ENCODE data around the gene CDC5L. TPM values are rescaled to one million over a fixed set of nuclear protein-coding genes. Genes with fewer than 3 reads are reported as not detected.

The CDC5L gene
- total and polyA plus RNA-seq, 5 donors from 2014 or later: 15.9 to 22.4 (median 16.5) TPM

GRCh38 chr6:44466955-44467354, 79.4 kb downstream of the CDC5L start:
- Mint-ChIP-seq H3K4me1 (no peaks in the 10 kb centered on the region), H3K9me3 (no peaks in the 10 kb centered on the region), H3K4me3 (no peak overlapping the region), H3K36me3 (no peaks in the 10 kb centered on the region), H3K27ac (no peak overlapping the region), H3K27me3 (peaks cover 18% of the 10 kb centered on the region)
- Histone ChIP-seq H3K36me3 (ENCODE audit: control insufficient read depth, insufficient read depth, low read length) (no peaks in the 10 kb centered on the region), H3K4me3 (ENCODE audit: low read depth, low read length) (no peak overlapping the region), H3K27me3 (ENCODE audit: control insufficient read depth, insufficient read depth, low read length) (peaks cover 3% of the 10 kb centered on the region), H3K4me1 (ENCODE audit: control insufficient read depth, insufficient read depth, low read length, poor library complexity, severe bottlenecking) (no peaks in the 10 kb centered on the region), H3K9me3 (ENCODE audit: control insufficient read depth in 2 of 2, low read length in 2 of 2) (no peaks in the 10 kb centered on the region), H3K27ac (ENCODE audit: insufficient read depth, low read length, poor library complexity, severe bottlenecking) (no peak overlapping the region)
- no peak for DNase-seq
- ATAC-seq (ENCODE audit: low read depth in 2 of 2): no peak

- H3K4me1 ChIP-seq (ENCODE audit: control insufficient read depth, insufficient read depth, low read length, poor library complexity, severe bottlenecking): no peaks in the 10 kb centered on the region
- H3K27me3 ChIP-seq (ENCODE audit: control insufficient read depth, insufficient read depth, low read length): peaks cover 3% of the 10 kb centered on the region
- DNase-seq: no peak
- H3K9me3 ChIP-seq (ENCODE audit: control insufficient read depth in 2 of 2, low read length in 2 of 2): no peaks in the 10 kb centered on the region
- H3K4me3 ChIP-seq (ENCODE audit: low read depth, low read length): no peak overlapping the region
- no peaks in the 10 kb centered on the region for H3K36me3 ChIP-seq (ENCODE audit: control insufficient read depth, insufficient read depth, low read length)
- Mint-ChIP-seq H3K4me3 (no peak overlapping the region), H3K27ac (no peak overlapping the region), H3K4me1 (no peaks in the 10 kb centered on the region), H3K27me3 (peaks cover 20% of the 10 kb centered on the region), H3K9me3 (no peaks in the 10 kb centered on the region), H3K36me3 (no peaks in the 10 kb centered on the region)
- ATAC-seq (ENCODE audit: low read depth in 2 of 2): no peak
- no peak overlapping the region for H3K27ac ChIP-seq (ENCODE audit: insufficient read depth, low read length, poor library complexity, severe bottlenecking)
Measured at GRCh38 chr6:44468835-44469234, 81.3 kb downstream of the CDC5L start.

GRCh38 chr6:44470115-44470464, 82.6 kb downstream of the CDC5L start:
- Mint-ChIP-seq H3K4me3 (no peak overlapping the region), H3K36me3 (no peaks in the 10 kb centered on the region), H3K4me1 (peaks cover 0 to 2% (median under 1%) of the 10 kb centered on the region in 4 donors), H3K27ac (no peak overlapping the region), H3K27me3 (peaks cover 20% of the 10 kb centered on the region), H3K9me3 (no peaks in the 10 kb centered on the region)
- Histone ChIP-seq H3K36me3 (ENCODE audit: control insufficient read depth, insufficient read depth, low read length) (no peaks in the 10 kb centered on the region), H3K27ac (ENCODE audit: insufficient read depth, low read length, poor library complexity, severe bottlenecking) (no peak overlapping the region), H3K4me3 (ENCODE audit: low read depth, low read length) (no peak overlapping the region), H3K9me3 (ENCODE audit: control insufficient read depth in 2 of 2, low read length in 2 of 2) (no peaks in the 10 kb centered on the region), H3K27me3 (ENCODE audit: control insufficient read depth, insufficient read depth, low read length) (peaks cover 3% of the 10 kb centered on the region), H3K4me1 (ENCODE audit: control insufficient read depth, insufficient read depth, low read length, poor library complexity, severe bottlenecking) (no peaks in the 10 kb centered on the region)
- no peak for DNase-seq
- no peak for ATAC-seq (ENCODE audit: low read depth in 2 of 2)

GRCh38 chr6:44470746-44471145, 83.2 kb downstream of the CDC5L start:
- peaks cover 0 to 5% (median 1%) of the 10 kb centered on the region in 4 donors for H3K4me1 Mint-ChIP-seq
- no peaks in the 10 kb centered on the region for H3K9me3 Mint-ChIP-seq
- H3K36me3 Mint-ChIP-seq: no peaks in the 10 kb centered on the region
- H3K27me3 Mint-ChIP-seq: peaks cover 20% of the 10 kb centered on the region
- Histone ChIP-seq H3K4me3 (ENCODE audit: low read depth, low read length) (no peak overlapping the region), H3K9me3 (ENCODE audit: control insufficient read depth in 2 of 2, low read length in 2 of 2) (no peaks in the 10 kb centered on the region), H3K36me3 (ENCODE audit: control insufficient read depth, insufficient read depth, low read length) (no peaks in the 10 kb centered on the region), H3K27ac (ENCODE audit: insufficient read depth, low read length, poor library complexity, severe bottlenecking) (no peak overlapping the region), H3K27me3 (ENCODE audit: control insufficient read depth, insufficient read depth, low read length) (peaks cover 3% of the 10 kb centered on the region), H3K4me1 (ENCODE audit: control insufficient read depth, insufficient read depth, low read length, poor library complexity, severe bottlenecking) (peaks cover 3% of the 10 kb centered on the region)
- H3K27ac Mint-ChIP-seq: no peak overlapping the region
- DNase-seq (no peak), ATAC-seq (ENCODE audit: low read depth in 2 of 2) (no peak)
- H3K4me3 Mint-ChIP-seq: no peak overlapping the region

- no peaks in the 10 kb centered on the region for H3K36me3 Mint-ChIP-seq
- H3K9me3 ChIP-seq (ENCODE audit: control insufficient read depth in 2 of 2, low read length in 2 of 2): no peaks in the 10 kb centered on the region
- H3K4me3 Mint-ChIP-seq: no peak overlapping the region
- no peak overlapping the region for H3K27ac Mint-ChIP-seq
- ATAC-seq (ENCODE audit: low read depth in 2 of 2) (no peak), DNase-seq (no peak)
- H3K4me3 ChIP-seq (ENCODE audit: low read depth, low read length): no peak overlapping the region
- H3K27me3 Mint-ChIP-seq: peaks cover 20% of the 10 kb centered on the region
- no peak overlapping the region for H3K27ac ChIP-seq (ENCODE audit: insufficient read depth, low read length, poor library complexity, severe bottlenecking)
- no peaks in the 10 kb centered on the region for H3K9me3 Mint-ChIP-seq
- H3K4me1 Mint-ChIP-seq: peaks cover 0 to 5% (median 1%) of the 10 kb centered on the region in 4 donors
- peaks cover 6% of the 10 kb centered on the region for H3K4me1 ChIP-seq (ENCODE audit: control insufficient read depth, insufficient read depth, low read length, poor library complexity, severe bottlenecking)
- no peaks in the 10 kb centered on the region for H3K36me3 ChIP-seq (ENCODE audit: control insufficient read depth, insufficient read depth, low read length)
- H3K27me3 ChIP-seq (ENCODE audit: control insufficient read depth, insufficient read depth, low read length): peaks cover 3% of the 10 kb centered on the region
Measured at GRCh38 chr6:44471271-44471981, 83.9 kb downstream of the CDC5L start.

- H3K4me3 ChIP-seq (ENCODE audit: low read depth, low read length): no peak overlapping the region
- H3K4me1 ChIP-seq (ENCODE audit: control insufficient read depth, insufficient read depth, low read length, poor library complexity, severe bottlenecking): peaks cover 6% of the 10 kb centered on the region
- no peaks in the 10 kb centered on the region for H3K36me3 ChIP-seq (ENCODE audit: control insufficient read depth, insufficient read depth, low read length)
- H3K9me3 ChIP-seq (ENCODE audit: control insufficient read depth in 2 of 2, low read length in 2 of 2): no peaks in the 10 kb centered on the region
- H3K4me1 Mint-ChIP-seq: peaks cover 0 to 5% (median 1%) of the 10 kb centered on the region in 4 donors
- ATAC-seq (ENCODE audit: low read depth in 2 of 2): no peak
- no peaks in the 10 kb centered on the region for H3K9me3 Mint-ChIP-seq
- no peak for DNase-seq
- no peak overlapping the region for H3K4me3 Mint-ChIP-seq
- no peaks in the 10 kb centered on the region for H3K27me3 ChIP-seq (ENCODE audit: control insufficient read depth, insufficient read depth, low read length)
- peaks cover 15% of the 10 kb centered on the region for H3K27me3 Mint-ChIP-seq
- H3K27ac ChIP-seq (ENCODE audit: insufficient read depth, low read length, poor library complexity, severe bottlenecking): no peak overlapping the region
- H3K27ac Mint-ChIP-seq: no peak overlapping the region
- H3K36me3 Mint-ChIP-seq: no peaks in the 10 kb centered on the region
Measured at GRCh38 chr6:44472250-44472945, 84.9 kb downstream of the CDC5L start.

GRCh38 chr6:44473393-44474189, 86.1 kb downstream of the CDC5L start:
- H3K4me1 Mint-ChIP-seq: peaks cover 0 to 5% (median 1%) of the 10 kb centered on the region in 4 donors
- Histone ChIP-seq H3K4me3 (ENCODE audit: low read depth, low read length) (no peak overlapping the region), H3K36me3 (ENCODE audit: control insufficient read depth, insufficient read depth, low read length) (no peaks in the 10 kb centered on the region), H3K4me1 (ENCODE audit: control insufficient read depth, insufficient read depth, low read length, poor library complexity, severe bottlenecking) (peaks cover 6% of the 10 kb centered on the region), H3K9me3 (ENCODE audit: control insufficient read depth in 2 of 2, low read length in 2 of 2) (no peaks in the 10 kb centered on the region), H3K27me3 (ENCODE audit: control insufficient read depth, insufficient read depth, low read length) (no peaks in the 10 kb centered on the region), H3K27ac (ENCODE audit: insufficient read depth, low read length, poor library complexity, severe bottlenecking) (no peak overlapping the region)
- H3K27ac Mint-ChIP-seq: no peak overlapping the region
- no peaks in the 10 kb centered on the region for H3K36me3 Mint-ChIP-seq
- H3K27me3 Mint-ChIP-seq: peaks cover 17% of the 10 kb centered on the region
- H3K4me3 Mint-ChIP-seq: no peak overlapping the region
- ATAC-seq (ENCODE audit: low read depth in 2 of 2) (no peak), DNase-seq (no peak)
- H3K9me3 Mint-ChIP-seq: no peaks in the 10 kb centered on the region

Data from CD4-positive, CD25-positive, alpha-beta regulatory T cell (primary cell).